Measurements from ENCODE around the gene FYB2. TPM values are rescaled to one million over a fixed set of nuclear protein-coding genes. Genes with fewer than 3 reads are reported as not detected.

FYB2 gene
- total RNA-seq, 1 experiment from 2014 or later, result not detected

GRCh38 chr1:56754708-56755479 is 64.3 kb downstream of the FYB2 start (continued):
- TF ChIP-seq CTCF (IDR thresholded peaks at IDR 0.05 in 2 of 3, conservative IDR thresholded peaks at IDR 0.05 in 1 of 3; ENCODE audit: borderline replicate concordance in 1 of 3, insufficient read depth in 1 of 3, low read depth in 2 of 3, low read length in 2 of 3) (no peak), FOSL1 (IDR thresholded peaks at IDR 0.05; ENCODE audit: low read depth) (no peak), ZBTB33 (IDR thresholded peaks at IDR 0.05; ENCODE audit: extremely low read depth, insufficient replicate concordance, low read length) (no peak), MAX (IDR thresholded peaks at IDR 0.05) (no peak), ELF1 (IDR thresholded peaks at IDR 0.05; ENCODE audit: borderline replicate concordance, low read depth) (no peak)

GRCh38 chr1:56745231-56745630 is 74.0 kb downstream of the FYB2 start:
- no peak for TF ChIP-seq ATF3 (IDR thresholded peaks at IDR 0.05)
- TF ChIP-seq ZFX (IDR thresholded peaks at IDR 0.05), result no peak
- no peak for TF ChIP-seq YY1 (IDR thresholded peaks at IDR 0.05; ENCODE audit: extremely low read depth, insufficient replicate concordance, low read depth, low read length)
- no peak for TF ChIP-seq TCF7L2 (IDR thresholded peaks at IDR 0.05; ENCODE audit: borderline replicate concordance, extremely low read depth, insufficient read depth, insufficient read length)
- TF ChIP-seq EGR1 (IDR thresholded peaks at IDR 0.05; ENCODE audit: low read depth), result no peak
- TF ChIP-seq JUND (IDR thresholded peaks at IDR 0.05), result no peak
- CTCF ChIA-PET, result no interaction called here
- no peak for ATAC-seq

More at GRCh38 chr1:56745231-56745630, 74.0 kb downstream of the FYB2 start:
- Histone ChIP-seq H3K4me2 (ENCODE audit: low read length) (no peak overlapping the region), H3K36me3 (ENCODE audit: control insufficient read depth in 1 of 2, insufficient read depth in 2 of 2, low read length in 2 of 2) (no peaks in the 10 kb centered on the region), H3K79me2 (ENCODE audit: insufficient read depth, low read length) (no peaks in the 10 kb centered on the region), H2AFZ (ENCODE audit: low read depth, low read length, poor library complexity, severe bottlenecking) (no peak overlapping the region), H3K9me3 (ENCODE audit: control insufficient read depth in 1 of 2, insufficient read depth in 1 of 2, low read depth in 1 of 2, low read length in 2 of 2) (no peaks in the 10 kb centered on the region), H3K4me1 (ENCODE audit: control insufficient read depth in 1 of 2, insufficient read depth in 2 of 2, low read length in 2 of 2) (no peaks in the 10 kb centered on the region), H3K9ac (ENCODE audit: low read length) (no peak overlapping the region), H4K20me1 (ENCODE audit: insufficient read depth) (no peaks in the 10 kb centered on the region), H3K27me3 (ENCODE audit: insufficient read depth, low read length) (peaks cover 4% of the 10 kb centered on the region; the same call in 1 of the 2 replicates), H3K27ac (ENCODE audit: low read depth, low read length) (no peak overlapping the region), H3K4me3 (replicated peaks in 1 of 2; ENCODE audit: low read depth in 1 of 2, low read length in 2 of 2) (no peak overlapping the region), H3K9me2 (ENCODE audit: insufficient read depth) (no peaks in the 10 kb centered on the region)
- no peak for DNase-seq (ENCODE audit: low read depth, low spot score)
- RAD21 ChIA-PET (ENCODE audit: low non-redundant PET in 1 of 2, low total read pairs in 2 of 2, uncharacterized antibody in 2 of 2, unreplicated experiment in 2 of 2), result no interaction called here
- intact Hi-C loops (cut with micrococcal nuclease), result no loop called here
- BruUV-seq (replicated peaks), result no TSS peak
- POLR2A ChIA-PET, result no interaction called here
